Subcutaneous preadipocyte (primary cell): Measurements from ENCODE around the gene C22orf15. TPM values are rescaled to one million over a fixed set of nuclear protein-coding genes. Genes with fewer than 3 reads are reported as not detected.

Source experiments
- total RNA-seq: library from RNA; depleted of rRNA; stranded (reverse); fragments of >200 nt; gene quantifications from 2 replicates; pipeline ENCODE4 v1.2.3, GENCODE V29; 2012

Gene C22orf15
- not detected in 2 replicates for total RNA-seq

GRCh38 chr22:23762842-23763578 lies at the start of gene C22orf15:
Gene C22orf15, plus strand, starts transcription at chr22:23762990. Its CDS starts 317 bp downstream, at chr22:23763307.

DNA sequence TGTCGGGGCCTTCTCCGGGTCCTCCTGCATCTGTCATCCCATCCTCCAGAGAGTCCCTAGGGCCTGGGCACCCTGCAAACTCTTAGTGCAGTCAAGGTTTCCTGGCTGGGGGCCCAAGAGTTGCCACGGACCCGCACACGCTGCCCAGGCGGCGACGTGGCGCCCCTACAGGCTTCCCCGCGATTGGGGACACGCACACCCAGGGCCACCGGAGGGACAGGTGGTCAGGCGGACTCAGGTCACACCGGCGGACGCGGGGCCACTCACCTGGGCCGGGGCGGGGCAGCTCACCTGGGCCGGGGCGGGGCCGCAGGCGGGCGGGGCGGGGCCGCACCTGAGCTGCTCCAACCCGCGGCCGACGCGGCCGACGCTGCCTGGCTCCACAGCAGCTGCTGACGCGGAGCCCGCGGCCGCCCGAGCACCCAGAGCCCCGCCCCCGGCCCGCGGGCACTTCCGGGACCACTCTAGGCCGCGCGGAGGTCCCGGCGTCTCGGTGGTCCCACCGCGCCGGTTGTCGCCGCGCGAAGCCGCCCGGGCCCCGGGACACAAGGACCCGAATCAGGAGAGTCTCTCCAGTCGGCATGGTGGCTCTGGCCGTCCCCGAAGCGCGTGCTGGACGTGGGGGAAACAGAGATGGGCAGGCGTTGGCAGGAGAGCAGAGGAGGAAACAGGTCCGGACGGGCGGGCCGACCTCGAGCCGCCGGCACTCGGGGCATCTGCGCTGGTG lies 11.9 kb upstream of the C22orf15 start, which contains the start of gene ZNF70:
Gene ZNF70, minus strand, starts transcription at position 399 of the 727 bp plus-strand sequence. CDS start 5,972 bp downstream, outside the sequence.

DNA sequence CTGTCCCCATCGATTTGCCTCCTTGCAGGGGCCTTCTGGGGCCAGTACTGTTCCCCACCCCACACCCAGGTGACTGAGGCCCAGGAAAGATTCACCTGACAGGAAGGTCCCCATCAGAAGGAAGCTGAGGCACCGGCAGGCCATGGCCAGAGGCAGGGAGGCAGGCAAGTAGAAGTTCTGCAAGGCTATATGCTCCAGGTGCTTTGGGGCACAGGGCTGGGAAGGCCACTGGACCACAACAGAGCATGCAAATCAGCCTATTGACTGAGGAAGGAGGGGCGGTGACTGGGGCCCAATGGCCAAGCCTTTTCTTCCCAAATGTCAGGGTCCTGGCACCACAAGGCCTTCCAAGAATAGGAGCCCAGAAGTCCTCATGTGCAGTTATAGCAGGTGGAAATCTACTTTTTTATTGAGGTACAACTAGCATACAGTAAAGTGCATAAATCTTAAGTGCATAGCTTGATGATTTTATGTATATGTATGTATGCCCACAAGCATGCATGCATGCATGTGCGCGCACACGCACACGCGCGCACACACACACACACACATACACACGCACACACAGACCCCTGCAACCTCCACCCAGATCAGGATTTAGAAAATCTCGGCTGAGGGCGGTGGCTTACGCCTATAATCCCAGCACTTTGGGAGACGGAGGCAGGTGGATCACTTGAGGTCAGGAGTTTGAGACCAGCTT lies 8.4 kb upstream of the C22orf15 start, which contains the start of gene VPREB3:
Gene VPREB3, minus strand, starts transcription at position 206 of the 700 bp plus-strand sequence. Its CDS starts 62 bp downstream, at position 144.

DNA sequence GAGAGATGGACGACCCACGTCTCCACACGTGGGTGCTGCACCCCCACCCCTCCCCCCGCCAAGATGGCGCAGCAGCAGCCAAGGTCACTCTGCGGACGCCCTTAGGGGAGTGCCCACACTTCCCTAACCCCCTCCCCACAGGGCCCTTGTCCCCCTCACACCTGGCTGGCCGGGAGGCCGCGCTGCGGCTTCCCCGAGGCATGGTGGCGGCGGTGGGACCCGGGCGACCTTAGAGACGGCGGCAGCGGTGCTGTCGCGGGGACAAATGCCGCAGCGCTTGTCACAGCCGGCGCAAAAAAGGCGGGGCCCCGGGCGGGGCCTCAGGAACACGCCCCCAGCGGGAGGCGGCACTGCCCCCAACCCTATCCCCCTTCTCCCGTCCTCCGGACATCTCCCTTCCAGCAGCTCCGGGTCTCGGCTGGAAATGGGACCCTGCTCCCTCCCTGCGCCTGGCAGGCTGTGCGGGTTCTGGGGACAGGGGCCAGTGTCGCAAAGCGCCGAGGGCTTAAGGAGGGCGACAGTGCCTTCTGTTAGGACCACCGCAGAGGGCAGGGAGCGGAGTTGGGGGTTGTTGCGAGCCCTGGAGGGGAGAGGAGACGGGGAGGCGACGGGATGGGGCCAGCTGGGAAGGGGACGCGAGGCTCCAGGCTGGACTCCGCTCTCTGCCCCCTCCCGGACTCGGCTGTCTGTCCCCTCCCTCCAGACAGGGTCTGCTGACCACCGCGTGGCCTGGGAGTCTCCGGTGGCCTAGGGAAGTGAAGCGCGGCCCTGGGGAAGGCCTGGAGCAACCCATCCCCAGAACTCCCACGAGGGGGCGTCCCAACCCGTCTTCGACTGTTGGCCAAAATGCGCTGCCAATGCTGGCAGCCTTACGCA lies 5.1 kb downstream of the C22orf15 start, which contains the start of gene CHCHD10:
Gene CHCHD10, minus strand, starts transcription at position 300 of the 876 bp plus-strand sequence. Its CDS starts 98 bp downstream, at position 202.

DNA sequence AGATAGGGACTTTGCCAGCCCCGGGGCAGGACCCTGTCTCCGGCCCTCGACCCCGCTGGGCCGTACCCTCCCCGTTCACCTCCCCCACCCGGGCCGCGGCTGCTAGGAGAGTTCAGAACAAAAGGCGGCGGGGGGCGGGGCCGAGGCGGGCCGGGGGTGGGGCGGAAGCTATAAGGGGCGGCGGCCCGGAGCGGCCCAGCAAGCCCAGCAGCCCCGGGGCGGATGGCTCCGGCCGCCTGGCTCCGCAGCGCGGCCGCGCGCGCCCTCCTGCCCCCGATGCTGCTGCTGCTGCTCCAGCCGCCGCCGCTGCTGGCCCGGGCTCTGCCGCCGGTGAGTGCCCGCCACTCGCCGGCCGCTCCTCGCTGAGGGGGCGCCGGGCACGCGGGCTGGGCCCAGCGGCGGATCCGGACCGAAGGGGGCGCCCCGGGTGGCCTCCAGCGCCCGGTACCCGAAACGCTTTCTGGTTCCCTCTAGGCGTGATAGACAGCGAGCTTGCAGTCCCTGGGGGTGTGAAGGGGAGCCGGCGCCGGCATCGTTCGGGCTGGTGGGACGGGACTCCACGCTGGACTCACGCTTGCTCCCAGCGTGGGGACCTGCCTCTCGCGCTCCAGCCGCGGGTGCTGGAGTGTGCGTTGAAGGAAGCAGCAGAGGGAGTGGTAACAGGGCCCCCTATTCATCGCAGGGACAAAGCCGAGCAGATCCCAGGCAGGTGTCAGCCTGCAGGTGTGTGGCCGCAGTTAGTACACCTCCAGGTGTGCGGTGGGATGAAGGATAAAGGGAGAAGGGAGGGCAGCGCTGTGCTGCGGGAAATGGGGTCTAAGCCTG lies 10.1 kb downstream of the C22orf15 start, which contains the start of gene MMP11:
Gene MMP11, plus strand, starts transcription at position 201 of the 825 bp plus-strand sequence. Its CDS starts 22 bp downstream, at position 223.

GRCh38 chr22:23786752-23787599 lies 24.2 kb downstream of the C22orf15 start, which contains the start of gene SMARCB1:
Gene SMARCB1, plus strand, starts transcription at chr22:23786966. Its CDS starts 204 bp downstream, at chr22:23787170.

Other genes with a start within 250 kb of the C22orf15 start
- not detected in 2 replicates for gene IGLL1, start 182.7 kb upstream of the C22orf15 start, total RNA-seq
- gene DRICH1, start 130.7 kb upstream of the C22orf15 start, total RNA-seq, result under 0.01 TPM in 1 of 2 replicates, not detected in the other
- not detected in 2 replicates for gene RGL4, start 72.0 kb upstream of the C22orf15 start, total RNA-seq
- gene ZNF70, start 11.9 kb upstream of the C22orf15 start, total RNA-seq, result 3.3 and 4.9 TPM in 2 replicates
- gene VPREB3, start 8.6 kb upstream of the C22orf15 start, total RNA-seq, result not detected in 2 replicates
- gene CHCHD10, start 5.0 kb downstream of the C22orf15 start, total RNA-seq, result 1.1 and 10.9 TPM in 2 replicates
- gene MMP11, start 9.9 kb downstream of the C22orf15 start, total RNA-seq, result 2.9 and 3.3 TPM in 2 replicates
- gene SMARCB1, start 24.0 kb downstream of the C22orf15 start, total RNA-seq, result 53.0 and 58.8 TPM in 2 replicates
- gene DERL3, start 76.0 kb downstream of the C22orf15 start, total RNA-seq, result 0.37 and 1.6 TPM in 2 replicates
- 6.2 and 6.3 TPM in 2 replicates for gene SLC2A11, start 94.9 kb downstream of the C22orf15 start, total RNA-seq
- 204 and 431 TPM in 2 replicates for gene MIF, start 131.4 kb downstream of the C22orf15 start, total RNA-seq
- 0.39 and 8.5 TPM in 2 replicates for gene GSTT2B, start 198.2 kb downstream of the C22orf15 start, total RNA-seq
- gene DDTL, start 203.9 kb downstream of the C22orf15 start, total RNA-seq, result 3.7 TPM in 2 replicates
- 99.7 and 132 TPM in 2 replicates for gene DDT, start 211.5 kb downstream of the C22orf15 start, total RNA-seq
- gene GSTT2, start 217.1 kb downstream of the C22orf15 start, total RNA-seq, result 0.73 TPM in 1 of 2 replicates, not detected in the other
- not detected in 2 replicates for gene GSTT4, start 242.5 kb downstream of the C22orf15 start, total RNA-seq
- 55.5 and 63.1 TPM in 2 replicates for gene CABIN1, start 248.3 kb downstream of the C22orf15 start, total RNA-seq